GM23338 (cell line): ENCODE measurements around the gene CPA1.

Experiments used
- CREB1 ChIP-seq: fragments of 250-450 bp; sonication (Bioruptor Pico); IDR thresholded peaks from 2 replicates; pipeline ENCODE4 v1.5.0; 2020; ENCODE audit warnings: low read depth, mild to moderate bottlenecking, moderate library complexity
- EZH2 ChIP-seq: fragments of 200-600 bp; sonication (generic); IDR thresholded peaks from one replicate; pipeline ENCODE4 v1.8.0; 2017; ENCODE audit warnings: antibody characterized with exemption, mild to moderate bottlenecking, low read depth; ENCODE audit not compliant: unreplicated experiment
- EZH2phosphoT487 ChIP-seq: fragments of 200-600 bp; sonication (generic); IDR thresholded peaks from one replicate; pipeline ENCODE4 v1.8.1; 2018; ENCODE audit warnings: antibody characterized with exemption; ENCODE audit not compliant: unreplicated experiment
- JUNB ChIP-seq: IDR thresholded peaks from one replicate; pipeline ENCODE4 v1.6.1; 2016; ENCODE audit warnings: antibody characterized with exemption; ENCODE audit not compliant: unreplicated experiment
- POLR2AphosphoS5 ChIP-seq: IDR thresholded peaks from 2 replicates; pipeline ENCODE4 v1.6.1; 2016; ENCODE audit warnings: antibody characterized with exemption, low read depth
- ZNF114 ChIP-seq: fragments of 250-450 bp; sonication (Bioruptor Pico); IDR thresholded peaks from 2 replicates; pipeline ENCODE4 v1.5.0; 2020; ENCODE audit warnings: mild to moderate bottlenecking, moderate library complexity
- ZNF331 ChIP-seq: fragments of 250-450 bp; sonication (Bioruptor Pico); IDR thresholded peaks from 2 replicates; pipeline ENCODE4 v1.5.0; 2020; ENCODE audit warnings: low read depth, mild to moderate bottlenecking, moderate library complexity
- TF ChIP-seq, protein P1 (sequence below), 2 experiments: fragments of 200-600 bp in 1 of 2; sonication (generic) in 1 of 2; conservative IDR thresholded peaks; 2 replicates each; pipeline versions ENCODE4 v1.5.1 to v1.6.1; 2016 to 2017; ENCODE audit warnings: antibody characterized with exemption in 2 of 2, low read depth in 2 of 2, mild to moderate bottlenecking in 2 of 2, moderate library complexity in 1 of 2
- TF ChIP-seq, protein P2 (sequence below): IDR thresholded peaks from one replicate; pipeline ENCODE4 v1.6.1; 2018; ENCODE audit warnings: antibody characterized with exemption; ENCODE audit not compliant: unreplicated experiment
- TF ChIP-seq, protein P3 (sequence below): fragments of 250-450 bp; sonication (Bioruptor Pico); IDR thresholded peaks from 2 replicates; pipeline ENCODE4 v1.5.0; 2020; ENCODE audit warnings: mild to moderate bottlenecking, moderate library complexity
- TF ChIP-seq, protein P4 (sequence below): IDR thresholded peaks from 2 replicates; pipeline ENCODE4 v1.6.1; 2016; ENCODE audit warnings: antibody characterized with exemption

DNA sequence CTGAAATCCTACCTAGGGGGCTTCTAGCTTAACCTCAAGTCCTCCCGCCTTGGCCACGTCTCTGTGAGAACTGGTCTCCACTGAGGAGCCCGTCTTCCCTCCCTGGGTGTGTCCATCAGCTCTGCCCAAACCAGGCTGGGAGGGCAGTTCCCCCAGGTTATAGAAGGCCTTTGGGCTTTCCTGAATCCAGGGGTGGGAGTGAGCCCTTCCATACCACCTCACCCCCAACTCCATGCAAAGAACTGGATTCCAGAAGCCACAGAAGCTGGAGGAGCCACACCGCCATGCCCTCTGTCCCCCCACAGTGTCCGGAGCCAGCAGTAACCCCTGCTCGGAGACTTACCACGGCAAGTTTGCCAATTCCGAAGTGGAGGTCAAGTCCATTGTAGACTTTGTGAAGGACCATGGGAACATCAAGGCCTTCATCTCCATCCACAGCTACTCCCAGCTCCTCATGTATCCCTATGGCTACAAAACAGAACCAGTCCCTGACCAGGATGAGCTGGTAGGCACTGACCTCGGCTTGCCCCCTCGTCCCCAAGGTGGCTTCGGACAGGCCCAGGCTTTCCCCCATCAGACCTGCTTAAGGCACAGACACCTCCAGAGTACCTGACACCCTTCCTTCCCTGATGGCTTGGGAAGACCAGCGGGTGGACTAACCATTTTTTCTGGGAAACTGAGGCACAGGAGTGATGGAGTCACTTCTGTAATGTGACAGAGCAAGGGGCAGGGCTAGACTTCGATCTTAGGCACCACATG is 4.7 kb downstream of the CPA1 start:
- TF ChIP-seq, protein P1, sequence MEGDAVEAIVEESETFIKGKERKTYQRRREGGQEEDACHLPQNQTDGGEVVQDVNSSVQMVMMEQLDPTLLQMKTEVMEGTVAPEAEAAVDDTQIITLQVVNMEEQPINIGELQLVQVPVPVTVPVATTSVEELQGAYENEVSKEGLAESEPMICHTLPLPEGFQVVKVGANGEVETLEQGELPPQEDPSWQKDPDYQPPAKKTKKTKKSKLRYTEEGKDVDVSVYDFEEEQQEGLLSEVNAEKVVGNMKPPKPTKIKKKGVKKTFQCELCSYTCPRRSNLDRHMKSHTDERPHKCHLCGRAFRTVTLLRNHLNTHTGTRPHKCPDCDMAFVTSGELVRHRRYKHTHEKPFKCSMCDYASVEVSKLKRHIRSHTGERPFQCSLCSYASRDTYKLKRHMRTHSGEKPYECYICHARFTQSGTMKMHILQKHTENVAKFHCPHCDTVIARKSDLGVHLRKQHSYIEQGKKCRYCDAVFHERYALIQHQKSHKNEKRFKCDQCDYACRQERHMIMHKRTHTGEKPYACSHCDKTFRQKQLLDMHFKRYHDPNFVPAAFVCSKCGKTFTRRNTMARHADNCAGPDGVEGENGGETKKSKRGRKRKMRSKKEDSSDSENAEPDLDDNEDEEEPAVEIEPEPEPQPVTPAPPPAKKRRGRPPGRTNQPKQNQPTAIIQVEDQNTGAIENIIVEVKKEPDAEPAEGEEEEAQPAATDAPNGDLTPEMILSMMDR (conservative IDR thresholded peaks at IDR 0.05; ENCODE audit: low read depth in 2 of 2), result no peak
- TF ChIP-seq POLR2AphosphoS5 (no peak), EZH2 (no peak), ZNF114 (no peak), ZNF331 (CRISPR knock-in tag) (no peak), EZH2phosphoT487 (no peak), CREB1 (CRISPR knock-in tag) (no peak), JUNB (no peak)
- TF ChIP-seq, protein P2, sequence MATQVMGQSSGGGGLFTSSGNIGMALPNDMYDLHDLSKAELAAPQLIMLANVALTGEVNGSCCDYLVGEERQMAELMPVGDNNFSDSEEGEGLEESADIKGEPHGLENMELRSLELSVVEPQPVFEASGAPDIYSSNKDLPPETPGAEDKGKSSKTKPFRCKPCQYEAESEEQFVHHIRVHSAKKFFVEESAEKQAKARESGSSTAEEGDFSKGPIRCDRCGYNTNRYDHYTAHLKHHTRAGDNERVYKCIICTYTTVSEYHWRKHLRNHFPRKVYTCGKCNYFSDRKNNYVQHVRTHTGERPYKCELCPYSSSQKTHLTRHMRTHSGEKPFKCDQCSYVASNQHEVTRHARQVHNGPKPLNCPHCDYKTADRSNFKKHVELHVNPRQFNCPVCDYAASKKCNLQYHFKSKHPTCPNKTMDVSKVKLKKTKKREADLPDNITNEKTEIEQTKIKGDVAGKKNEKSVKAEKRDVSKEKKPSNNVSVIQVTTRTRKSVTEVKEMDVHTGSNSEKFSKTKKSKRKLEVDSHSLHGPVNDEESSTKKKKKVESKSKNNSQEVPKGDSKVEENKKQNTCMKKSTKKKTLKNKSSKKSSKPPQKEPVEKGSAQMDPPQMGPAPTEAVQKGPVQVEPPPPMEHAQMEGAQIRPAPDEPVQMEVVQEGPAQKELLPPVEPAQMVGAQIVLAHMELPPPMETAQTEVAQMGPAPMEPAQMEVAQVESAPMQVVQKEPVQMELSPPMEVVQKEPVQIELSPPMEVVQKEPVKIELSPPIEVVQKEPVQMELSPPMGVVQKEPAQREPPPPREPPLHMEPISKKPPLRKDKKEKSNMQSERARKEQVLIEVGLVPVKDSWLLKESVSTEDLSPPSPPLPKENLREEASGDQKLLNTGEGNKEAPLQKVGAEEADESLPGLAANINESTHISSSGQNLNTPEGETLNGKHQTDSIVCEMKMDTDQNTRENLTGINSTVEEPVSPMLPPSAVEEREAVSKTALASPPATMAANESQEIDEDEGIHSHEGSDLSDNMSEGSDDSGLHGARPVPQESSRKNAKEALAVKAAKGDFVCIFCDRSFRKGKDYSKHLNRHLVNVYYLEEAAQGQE, result no peak
- TF ChIP-seq, protein P3, sequence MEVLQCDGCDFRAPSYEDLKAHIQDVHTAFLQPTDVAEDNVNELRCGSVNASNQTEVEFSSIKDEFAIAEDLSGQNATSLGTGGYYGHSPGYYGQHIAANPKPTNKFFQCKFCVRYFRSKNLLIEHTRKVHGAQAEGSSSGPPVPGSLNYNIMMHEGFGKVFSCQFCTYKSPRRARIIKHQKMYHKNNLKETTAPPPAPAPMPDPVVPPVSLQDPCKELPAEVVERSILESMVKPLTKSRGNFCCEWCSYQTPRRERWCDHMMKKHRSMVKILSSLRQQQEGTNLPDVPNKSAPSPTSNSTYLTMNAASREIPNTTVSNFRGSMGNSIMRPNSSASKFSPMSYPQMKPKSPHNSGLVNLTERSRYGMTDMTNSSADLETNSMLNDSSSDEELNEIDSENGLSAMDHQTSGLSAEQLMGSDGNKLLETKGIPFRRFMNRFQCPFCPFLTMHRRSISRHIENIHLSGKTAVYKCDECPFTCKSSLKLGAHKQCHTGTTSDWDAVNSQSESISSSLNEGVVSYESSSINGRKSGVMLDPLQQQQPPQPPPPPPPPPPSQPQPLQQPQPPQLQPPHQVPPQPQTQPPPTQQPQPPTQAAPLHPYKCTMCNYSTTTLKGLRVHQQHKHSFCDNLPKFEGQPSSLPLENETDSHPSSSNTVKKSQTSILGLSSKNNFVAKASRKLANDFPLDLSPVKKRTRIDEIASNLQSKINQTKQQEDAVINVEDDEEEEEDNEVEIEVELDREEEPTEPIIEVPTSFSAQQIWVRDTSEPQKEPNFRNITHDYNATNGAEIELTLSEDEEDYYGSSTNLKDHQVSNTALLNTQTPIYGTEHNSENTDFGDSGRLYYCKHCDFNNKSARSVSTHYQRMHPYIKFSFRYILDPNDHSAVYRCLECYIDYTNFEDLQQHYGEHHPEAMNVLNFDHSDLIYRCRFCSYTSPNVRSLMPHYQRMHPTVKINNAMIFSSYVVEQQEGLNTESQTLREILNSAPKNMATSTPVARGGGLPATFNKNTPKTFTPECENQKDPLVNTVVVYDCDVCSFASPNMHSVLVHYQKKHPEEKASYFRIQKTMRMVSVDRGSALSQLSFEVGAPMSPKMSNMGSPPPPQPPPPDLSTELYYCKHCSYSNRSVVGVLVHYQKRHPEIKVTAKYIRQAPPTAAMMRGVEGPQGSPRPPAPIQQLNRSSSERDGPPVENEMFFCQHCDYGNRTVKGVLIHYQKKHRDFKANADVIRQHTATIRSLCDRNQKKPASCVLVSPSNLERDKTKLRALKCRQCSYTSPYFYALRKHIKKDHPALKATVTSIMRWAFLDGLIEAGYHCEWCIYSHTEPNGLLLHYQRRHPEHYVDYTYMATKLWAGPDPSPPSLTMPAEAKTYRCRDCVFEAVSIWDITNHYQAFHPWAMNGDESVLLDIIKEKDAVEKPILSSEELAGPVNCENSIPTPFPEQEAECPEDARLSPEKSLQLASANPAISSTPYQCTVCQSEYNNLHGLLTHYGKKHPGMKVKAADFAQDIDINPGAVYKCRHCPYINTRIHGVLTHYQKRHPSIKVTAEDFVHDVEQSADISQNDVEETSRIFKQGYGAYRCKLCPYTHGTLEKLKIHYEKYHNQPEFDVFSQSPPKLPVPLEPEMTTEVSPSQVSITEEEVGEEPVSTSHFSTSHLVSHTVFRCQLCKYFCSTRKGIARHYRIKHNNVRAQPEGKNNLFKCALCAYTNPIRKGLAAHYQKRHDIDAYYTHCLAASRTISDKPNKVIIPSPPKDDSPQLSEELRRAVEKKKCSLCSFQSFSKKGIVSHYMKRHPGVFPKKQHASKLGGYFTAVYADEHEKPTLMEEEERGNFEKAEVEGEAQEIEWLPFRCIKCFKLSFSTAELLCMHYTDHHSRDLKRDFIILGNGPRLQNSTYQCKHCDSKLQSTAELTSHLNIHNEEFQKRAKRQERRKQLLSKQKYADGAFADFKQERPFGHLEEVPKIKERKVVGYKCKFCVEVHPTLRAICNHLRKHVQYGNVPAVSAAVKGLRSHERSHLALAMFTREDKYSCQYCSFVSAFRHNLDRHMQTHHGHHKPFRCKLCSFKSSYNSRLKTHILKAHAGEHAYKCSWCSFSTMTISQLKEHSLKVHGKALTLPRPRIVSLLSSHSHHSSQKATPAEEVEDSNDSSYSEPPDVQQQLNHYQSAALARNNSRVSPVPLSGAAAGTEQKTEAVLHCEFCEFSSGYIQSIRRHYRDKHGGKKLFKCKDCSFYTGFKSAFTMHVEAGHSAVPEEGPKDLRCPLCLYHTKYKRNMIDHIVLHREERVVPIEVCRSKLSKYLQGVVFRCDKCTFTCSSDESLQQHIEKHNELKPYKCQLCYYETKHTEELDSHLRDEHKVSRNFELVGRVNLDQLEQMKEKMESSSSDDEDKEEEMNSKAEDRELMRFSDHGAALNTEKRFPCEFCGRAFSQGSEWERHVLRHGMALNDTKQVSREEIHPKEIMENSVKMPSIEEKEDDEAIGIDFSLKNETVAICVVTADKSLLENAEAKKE (CRISPR knock-in tag), result no peak
- TF ChIP-seq, protein P4, sequence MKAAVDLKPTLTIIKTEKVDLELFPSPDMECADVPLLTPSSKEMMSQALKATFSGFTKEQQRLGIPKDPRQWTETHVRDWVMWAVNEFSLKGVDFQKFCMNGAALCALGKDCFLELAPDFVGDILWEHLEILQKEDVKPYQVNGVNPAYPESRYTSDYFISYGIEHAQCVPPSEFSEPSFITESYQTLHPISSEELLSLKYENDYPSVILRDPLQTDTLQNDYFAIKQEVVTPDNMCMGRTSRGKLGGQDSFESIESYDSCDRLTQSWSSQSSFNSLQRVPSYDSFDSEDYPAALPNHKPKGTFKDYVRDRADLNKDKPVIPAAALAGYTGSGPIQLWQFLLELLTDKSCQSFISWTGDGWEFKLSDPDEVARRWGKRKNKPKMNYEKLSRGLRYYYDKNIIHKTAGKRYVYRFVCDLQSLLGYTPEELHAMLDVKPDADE, result no peak
